Upper lobe of left lung (tissue), 6 donors: ENCODE measurements around the gene TUBB3. TPM values are rescaled to one million over a fixed set of nuclear protein-coding genes. Genes with fewer than 3 reads are reported as not detected.
"Not testable (repeated sequence)": the region's sequence is repeated elsewhere in the genome, so short reads cannot be mapped to it uniquely, and the experiment has no call there.

Experiments used
- ATAC-seq, 2 donors: fragments of 200-7000 bp; cut with Tn5 transposase; one replicate each; pipeline ENCODE4 v1.9.1; 2022; ENCODE audit warnings: mild to moderate bottlenecking in 2 of 2, moderate library complexity in 2 of 2; ENCODE audit not compliant: low FRiP score in 2 of 2
- DNase-seq, 2 donors: peaks; one replicate each; pipeline ENCODE4 v3.0.0-alpha.2; 2019 to 2020
- H3K27ac ChIP-seq, 4 donors: fragments of 200-600 bp; sonication (generic); one replicate each; pipeline ENCODE4 v1.5.1; 2016 to 2019
- H3K27me3 ChIP-seq, 4 donors: fragments of 200-600 bp; sonication (generic); one replicate each; pipeline ENCODE4 v1.5.1; 2017 to 2019
- H3K36me3 ChIP-seq, 4 donors: fragments of 200-600 bp; sonication (generic); one replicate each; pipeline ENCODE4 v1.5.1; 2016 to 2019
- H3K4me1 ChIP-seq, 4 donors: fragments of 200-600 bp; sonication (generic); one replicate each; pipeline ENCODE4 v1.5.1; 2018 to 2019
- H3K4me3 ChIP-seq, 4 donors: fragments of 200-600 bp; sonication (generic); one replicate each; pipeline ENCODE4 v1.5.1; 2017 to 2019; ENCODE audit warnings: mild to moderate bottlenecking in 2 of 4, moderate library complexity in 1 of 4
- H3K9me3 ChIP-seq, 4 donors: fragments of 200-600 bp; sonication (generic); one replicate each; pipeline ENCODE4 v1.5.1; 2018 to 2019
- CTCF ChIP-seq, 6 experiments: fragments of 450-650 bp in 4 of 6; fragments of 200-600 bp in 2 of 6; sonication (generic) in 2 of 6; IDR thresholded peaks; one replicate each; pipeline ENCODE4 v1.5.1; 2016 to 2019; ENCODE audit warnings: antibody characterized with exemption in 6 of 6
- EP300 ChIP-seq, 4 donors: sonication (generic); formaldehyde crosslinking; IDR thresholded peaks; one replicate each; pipeline ENCODE4 v1.5.1; 2017; ENCODE audit warnings: antibody characterized with exemption in 4 of 4, control low read depth in 2 of 4
- POLR2A ChIP-seq, 4 donors: fragments of 450-650 bp; IDR thresholded peaks; one replicate each; pipeline ENCODE4 v1.5.1; 2016 to 2017; ENCODE audit warnings: antibody characterized with exemption in 4 of 4, mild to moderate bottlenecking in 2 of 4
- POLR2AphosphoS5 ChIP-seq, 2 donors: sonication (generic); formaldehyde crosslinking; IDR thresholded peaks; one replicate each; pipeline ENCODE4 v1.5.1; 2017; ENCODE audit warnings: antibody characterized with exemption in 2 of 2
- WGBS, 2 donors: methylation state at CpG; one replicate each; pipeline ENCODE4 v1.1.5; 2017 to 2018; 5-methylcytosine and 5-hydroxymethylcytosine counted together
- total RNA-seq, 6 donors: library from RNA; depleted of rRNA in 4 of 6; stranded (reverse); fragments of >200 nt in 4 of 6; gene quantifications; one replicate each; pipeline versions ENCODE4 v1.1.0 to v1.2.1, GENCODE V29; 2016 to 2021
- donor health status: DM: no; HTN: no; CAD: no; lungs with moderate emphysema.
- donor health status: DM: no; HTN: yes; CAD: no; lungs with severe emphysema.

Gene TUBB3
- total RNA-seq, 6 donors from 2014 or later = 0.33 to 9.2 (median 2.1) TPM; not detected in 1

GRCh38 chr16:89924297-89924924 lies 1.3 kb downstream of the TUBB3 start:
- Histone ChIP-seq H3K9me3 (no peaks in the 10 kb centered on the region), H3K36me3 (no peaks in the 10 kb centered on the region), H3K27ac (no peak overlapping the region), H3K27me3 (peaks cover 0 to 35% (median 27%) of the 10 kb centered on the region in 4 donors), H3K4me1 (peaks cover 44 to 57% (median 49%) of the 10 kb centered on the region in 4 donors), H3K4me3 (peak overlapping the region in 1 of 4 donors; percentile 61)
- ATAC-seq (no peak), DNase-seq (peak in 1 of 2 donors; percentile 81)
- TF ChIP-seq POLR2A (IDR thresholded peaks at IDR 0.05) (no peak), POLR2AphosphoS5 (IDR thresholded peaks at IDR 0.05) (no peak), EP300 (IDR thresholded peaks at IDR 0.05) (no peak), CTCF (IDR thresholded peaks at IDR 0.05) (no peak)
- WGBS, 2 donors = 4% methylated on average over 12 to 13 of the region's 14 CpGs

GRCh38 chr16:89924925-89925307 lies 1.8 kb downstream of the TUBB3 start:
- Histone ChIP-seq H3K27me3 (peaks cover 0 to 35% (median 27%) of the 10 kb centered on the region in 4 donors), H3K4me1 (peaks cover 44 to 57% (median 49%) of the 10 kb centered on the region in 4 donors), H3K36me3 (no peaks in the 10 kb centered on the region), H3K4me3 (no peak overlapping the region), H3K9me3 (no peaks in the 10 kb centered on the region), H3K27ac (no peak overlapping the region)
- ATAC-seq = no peak
- no peak for DNase-seq
- 25 to 33% methylated on average over 3 to 4 of the region's 4 CpGs for WGBS, 2 donors
- no peak for TF ChIP-seq POLR2A (IDR thresholded peaks at IDR 0.05)
- no peak for TF ChIP-seq POLR2AphosphoS5 (IDR thresholded peaks at IDR 0.05)

GRCh38 chr16:89925596-89926079 lies 2.5 kb downstream of the TUBB3 start:
- WGBS, 2 donors = 1 to 5% methylated on average over 10 to 24 of the region's 42 CpGs
- no peak for ATAC-seq
- peaks cover 0 to 35% (median 27%) of the 10 kb centered on the region in 4 donors for H3K27me3 ChIP-seq
- H3K4me1 ChIP-seq = peaks cover 44 to 57% (median 49%) of the 10 kb centered on the region in 4 donors
- no peaks in the 10 kb centered on the region for H3K9me3 ChIP-seq
- peak overlapping the region; percentile 37 to 56 (median 44) for H3K4me3 ChIP-seq
- DNase-seq = no peak
- H3K27ac ChIP-seq = no peak overlapping the region
- TF ChIP-seq CTCF (IDR thresholded peaks at IDR 0.05) = peak in 1 of 6 experiments; percentile 10
- TF ChIP-seq POLR2AphosphoS5 (IDR thresholded peaks at IDR 0.05) = no peak
- no peaks in the 10 kb centered on the region for H3K36me3 ChIP-seq

- ATAC-seq = no peak
- Histone ChIP-seq H3K27ac (no peak overlapping the region), H3K27me3 (no peaks in the 10 kb centered on the region), H3K4me3 (no peak overlapping the region), H3K9me3 (no peaks in the 10 kb centered on the region), H3K4me1 (peaks cover 2 to 4% (median 4%) of the 10 kb centered on the region in 4 donors), H3K36me3 (no peaks in the 10 kb centered on the region)
- WGBS, 2 donors = 91 to 92% methylated on average over 14 to 16 of the region's 16 CpGs
- TF ChIP-seq POLR2AphosphoS5 (IDR thresholded peaks at IDR 0.05) (no peak), POLR2A (IDR thresholded peaks at IDR 0.05) (no peak), CTCF (IDR thresholded peaks at IDR 0.05) (no peak), EP300 (IDR thresholded peaks at IDR 0.05) (no peak)
- DNase-seq = no peak
Measured at GRCh38 chr16:89931305-89931896, 8.3 kb downstream of the TUBB3 start.

GRCh38 chr16:89931964-89932363 lies 8.8 kb downstream of the TUBB3 start:
- Histone ChIP-seq H3K4me1 (no peaks in the 10 kb centered on the region), H3K36me3 (no peaks in the 10 kb centered on the region), H3K4me3 (no peak overlapping the region), H3K9me3 (no peaks in the 10 kb centered on the region), H3K27ac (no peak overlapping the region), H3K27me3 (no peaks in the 10 kb centered on the region)
- no peak for TF ChIP-seq CTCF (IDR thresholded peaks at IDR 0.05)
- TF ChIP-seq POLR2A (IDR thresholded peaks at IDR 0.05) = no peak
- no peak for TF ChIP-seq POLR2AphosphoS5 (IDR thresholded peaks at IDR 0.05)
- TF ChIP-seq EP300 (IDR thresholded peaks at IDR 0.05) = no peak
- DNase-seq (no peak), ATAC-seq (no peak)
- WGBS, 2 donors = 84 to 96% methylated on average over 4 to 6 of the region's 6 CpGs

GRCh38 chr16:89934019-89934418 lies 10.9 kb downstream of the TUBB3 start:
- not testable (repeated sequence) for H3K4me1 ChIP-seq, H3K9me3 ChIP-seq, H3K27me3 ChIP-seq, H3K4me3 ChIP-seq, H3K27ac ChIP-seq, H3K36me3 ChIP-seq, ATAC-seq
- WGBS, 2 donors = 94 to 97% methylated on average over 11 to 18 of the region's 29 CpGs
- DNase-seq = peak in 1 of 2 donors; percentile 61
